ENCODE results near the gene KRTAP4-3. TPM values are rescaled to one million over a fixed set of nuclear protein-coding genes. Genes with fewer than 3 reads are reported as not detected.
"Not testable (repeated sequence)": the region's sequence is repeated elsewhere in the genome, so short reads cannot be mapped to it uniquely, and the experiment has no call there.

Gene KRTAP4-3
- total RNA-seq, 1 experiment from 2014 or later: not detected

DNA sequence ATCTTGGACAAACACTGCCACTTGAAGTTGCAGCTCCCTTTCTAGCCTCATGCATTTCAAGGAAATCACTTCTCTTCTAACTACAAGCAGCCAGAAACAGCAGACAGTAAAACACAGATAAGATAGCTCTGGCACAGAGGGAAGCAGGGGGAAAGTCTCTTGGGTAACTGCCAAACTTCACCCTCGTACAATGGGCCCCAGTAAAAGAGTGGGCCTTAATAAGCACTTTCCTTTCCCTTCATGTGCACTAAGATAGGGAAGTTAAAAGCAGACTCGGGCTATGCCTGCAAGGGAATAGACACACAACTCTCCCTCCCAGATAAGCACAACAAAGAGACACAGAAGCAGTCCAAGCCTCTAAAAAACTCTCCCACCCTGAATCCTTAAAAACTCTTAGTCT is 14.2 kb downstream of the KRTAP4-3 start:
- DNase-seq (ENCODE audit: low read depth): no peak

DNA sequence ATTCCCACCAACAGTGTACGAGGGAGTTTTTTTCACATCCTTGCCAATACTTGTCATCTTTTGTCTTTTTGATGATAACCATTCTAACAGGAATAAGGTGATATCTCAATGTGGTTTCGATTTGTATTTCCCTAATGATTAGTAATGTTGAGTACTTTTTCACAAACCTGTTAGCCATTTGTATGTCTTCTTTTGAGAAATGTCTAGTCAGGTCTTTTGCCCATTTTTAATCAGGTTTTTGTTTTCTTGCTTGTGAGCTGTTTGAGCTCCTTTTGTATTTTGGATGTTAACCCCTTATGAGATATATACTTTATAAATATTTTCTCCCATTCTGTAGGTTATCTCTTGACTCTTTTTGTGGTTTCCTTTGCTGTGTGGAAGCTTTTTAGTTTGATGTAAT is 16.5 kb downstream of the KRTAP4-3 start:
- no peak for DNase-seq (ENCODE audit: low read depth)

DNA sequence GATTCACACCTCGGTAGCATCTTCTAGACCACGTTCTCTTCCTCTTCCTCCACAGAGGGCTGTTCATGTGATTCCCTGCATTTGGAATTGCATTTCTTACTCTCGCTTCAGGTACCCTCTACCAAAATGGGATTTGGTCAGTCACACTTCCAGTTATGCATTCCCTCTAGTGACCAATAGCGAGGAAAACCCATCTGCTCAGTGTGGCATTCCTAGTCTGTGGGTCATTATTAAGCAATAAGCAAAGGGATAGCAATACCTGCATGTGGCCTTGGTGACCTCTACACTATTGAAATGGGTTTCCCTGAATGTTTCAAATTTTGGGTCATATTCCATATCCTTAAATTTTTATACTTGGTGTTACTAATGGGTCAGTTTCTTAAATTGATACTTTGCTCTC is 18.0 kb downstream of the KRTAP4-3 start:
- DNase-seq (ENCODE audit: low read depth): no peak

DNA sequence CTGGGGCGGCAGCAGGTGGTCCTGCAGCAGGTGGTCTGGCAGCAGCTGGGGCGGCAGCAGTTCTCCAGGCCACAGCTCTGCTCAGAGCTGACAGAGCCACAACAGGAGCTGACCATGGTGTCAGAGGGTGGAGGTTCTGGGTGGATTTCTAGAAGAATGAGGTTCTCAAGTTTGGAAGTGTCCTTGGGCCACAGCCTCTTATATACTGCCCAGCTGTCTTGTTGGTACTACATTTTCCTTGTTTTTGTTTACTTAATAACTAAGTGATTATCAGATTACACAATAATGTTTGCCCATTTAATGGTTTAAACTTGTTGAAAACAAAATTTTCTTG is 18.4 kb downstream of the KRTAP4-3 start, which contains the start of gene KRTAP4-5:
Gene KRTAP4-5, minus strand, starts transcription at position 174 of the 334 bp plus-strand sequence. Its CDS starts 58 bp downstream, at position 116.
- DNase-seq (ENCODE audit: low read depth): no peak

DNA sequence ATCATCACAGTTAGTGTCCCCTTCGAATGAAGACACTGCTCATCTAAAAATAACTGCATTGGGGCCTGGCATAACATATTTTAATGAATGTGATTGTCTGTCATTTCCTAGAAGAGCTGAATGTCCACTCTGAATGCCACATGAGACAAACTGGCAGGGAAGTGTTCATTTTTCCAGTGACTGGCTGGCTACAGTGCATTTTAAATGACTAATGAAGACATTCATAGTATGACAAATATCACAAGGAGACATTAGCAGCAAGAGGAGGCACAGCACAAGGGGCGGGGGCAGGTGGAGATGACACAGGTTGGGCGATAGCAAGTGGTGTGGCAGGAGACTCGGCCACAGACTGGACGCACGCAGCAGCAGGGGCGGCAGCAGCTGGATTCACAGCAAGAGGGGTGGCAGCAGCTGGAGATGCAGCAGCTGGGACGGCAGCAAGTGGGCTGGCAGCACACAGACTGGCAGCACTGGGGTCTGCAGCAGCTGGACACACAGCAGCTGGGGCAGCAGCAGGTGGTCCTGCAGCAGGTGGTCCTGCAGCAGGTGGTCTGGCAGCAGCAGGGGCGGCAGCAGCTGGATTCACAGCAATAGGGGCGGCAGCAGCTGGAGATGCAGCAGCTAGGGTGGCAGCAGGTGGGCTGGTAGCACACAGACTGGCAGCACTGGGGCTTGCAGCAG is 18.9 kb downstream of the KRTAP4-3 start:
- DNase-seq (ENCODE audit: low read depth): peak; percentile 10

DNA sequence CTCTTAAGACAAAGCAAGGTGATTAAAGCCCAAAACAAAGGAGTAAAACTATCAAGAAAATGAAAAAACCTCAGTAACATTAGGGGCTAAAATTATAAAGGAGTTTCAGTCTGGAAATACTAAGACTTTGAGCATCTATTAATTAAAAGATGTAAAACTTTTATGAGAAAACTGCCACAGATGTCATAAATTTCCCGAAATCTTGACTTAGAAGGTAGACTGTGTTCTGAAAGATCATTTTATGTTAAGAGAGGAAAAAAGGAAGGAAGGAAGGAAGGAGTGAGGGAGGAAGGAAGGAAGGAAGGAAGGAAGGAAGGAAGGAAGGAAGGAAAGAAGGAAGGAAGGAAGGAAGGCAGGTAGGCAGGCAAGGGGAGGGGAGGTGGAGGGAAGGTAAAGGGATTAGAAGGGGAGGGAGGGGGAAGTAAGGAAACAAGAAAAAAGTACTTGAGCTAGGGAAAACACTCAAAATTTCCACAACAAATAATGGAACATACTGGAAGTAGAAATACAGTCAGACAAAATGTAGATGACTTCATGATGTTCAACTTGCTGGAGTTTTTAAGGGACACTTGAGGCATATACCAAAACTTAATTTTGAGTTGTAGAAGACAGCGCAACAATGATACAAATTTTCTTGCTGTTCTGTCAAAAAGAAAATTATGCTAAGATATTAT is 20.4 kb downstream of the KRTAP4-3 start:
- no peak for DNase-seq (ENCODE audit: low read depth)

DNA sequence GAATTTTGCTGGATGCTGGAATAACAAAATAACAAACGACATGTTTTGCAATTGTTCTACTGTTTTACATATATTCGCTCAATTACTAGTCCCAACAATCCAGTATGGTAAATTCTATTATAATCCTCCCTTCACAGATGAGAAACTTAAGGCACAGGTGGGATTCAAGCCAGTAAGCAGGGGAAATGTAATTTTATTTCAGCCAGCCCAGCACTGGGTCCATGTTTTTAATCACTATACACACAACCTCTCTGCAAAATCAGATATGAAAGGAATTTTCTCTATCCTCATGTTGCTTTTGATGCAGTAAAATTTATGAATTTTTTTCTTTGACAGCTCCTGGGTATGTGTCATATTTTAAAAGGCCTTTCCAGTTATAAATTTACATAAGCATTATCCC is 22.8 kb downstream of the KRTAP4-3 start:
- DNase-seq (ENCODE audit: low read depth): no peak

DNA sequence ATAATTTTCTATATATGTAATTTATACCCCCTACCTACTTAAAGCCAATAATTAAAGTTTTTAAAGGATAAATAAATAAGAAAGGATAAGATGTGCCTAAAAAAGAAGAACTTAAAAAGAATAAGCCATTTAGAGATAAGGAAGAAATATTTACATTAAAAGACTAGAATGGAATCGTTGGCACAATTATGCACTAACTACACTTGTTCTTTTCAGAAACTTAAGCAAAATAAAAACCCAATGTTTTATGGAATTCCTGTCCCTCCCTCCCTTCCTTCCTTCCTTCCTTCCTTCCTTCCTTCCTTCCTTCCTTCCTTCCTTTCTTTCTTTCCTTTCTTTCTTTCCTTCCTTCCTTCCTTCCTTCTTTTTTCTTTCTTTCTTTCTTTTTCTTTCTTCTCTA is 23.2 kb downstream of the KRTAP4-3 start:
- no peak for DNase-seq (ENCODE audit: low read depth)

DNA sequence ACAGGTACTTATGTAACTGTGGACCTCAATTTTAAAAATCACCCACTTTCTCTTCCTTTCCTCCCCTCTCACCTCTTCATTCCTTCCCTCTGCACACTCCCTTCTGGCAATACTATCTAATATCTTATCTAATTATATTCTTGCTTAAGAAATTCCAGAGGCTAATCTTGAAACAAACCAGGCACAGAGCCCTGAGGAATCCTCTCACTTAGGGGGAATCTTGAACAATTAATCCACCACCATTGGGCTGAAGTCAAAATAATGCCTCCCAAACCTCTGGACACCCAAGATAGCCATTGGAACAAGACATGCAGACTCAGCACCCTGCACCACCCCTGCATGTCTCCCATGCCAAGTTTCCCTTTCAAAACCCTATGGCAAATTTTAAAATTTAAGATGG is 26.7 kb downstream of the KRTAP4-3 start:
- DNase-seq (ENCODE audit: low read depth): no peak

DNA sequence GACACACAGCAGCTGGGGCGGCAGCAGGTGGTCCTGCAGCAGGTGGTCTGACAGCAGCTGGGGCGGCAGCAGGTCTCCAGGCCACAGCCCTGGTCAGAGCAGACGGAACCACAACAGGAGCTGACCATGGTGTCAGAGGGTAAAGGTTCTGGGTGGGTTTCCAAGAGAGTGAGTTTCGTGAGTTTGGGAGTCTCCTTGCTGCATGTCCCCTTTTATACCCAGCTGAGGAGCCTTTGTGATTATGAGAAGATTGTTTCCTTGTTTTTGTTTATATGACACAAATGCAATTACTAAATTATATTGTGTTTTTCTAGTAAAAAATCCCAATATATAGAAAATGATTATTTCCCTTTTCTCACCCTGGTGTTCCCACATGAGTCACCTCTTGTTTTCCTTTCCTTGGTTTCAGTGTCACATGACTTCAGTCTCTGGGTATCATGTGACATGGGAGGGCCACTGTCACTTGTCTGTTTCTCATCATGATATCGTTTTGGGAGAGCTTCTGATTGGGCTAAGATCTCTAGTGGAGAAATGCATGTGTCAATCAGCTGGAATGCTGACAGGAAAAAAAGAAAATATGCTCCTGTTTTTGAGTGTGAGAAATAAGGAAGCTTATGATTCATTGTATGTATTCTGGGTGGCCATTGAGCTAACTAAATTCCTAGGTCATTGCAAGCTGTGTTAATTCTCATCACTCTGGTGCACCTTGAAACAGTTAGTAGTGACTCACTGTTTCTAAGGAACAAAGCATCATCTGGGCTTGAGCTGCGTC is 27.5 kb downstream of the KRTAP4-3 start, which contains the start of gene KRTAP4-6:
Gene KRTAP4-6, minus strand, starts transcription at position 185 of the 772 bp plus-strand sequence. Its CDS starts 57 bp downstream, at position 128.
- DNase-seq (ENCODE audit: low read depth): peak; percentile 61

DNA sequence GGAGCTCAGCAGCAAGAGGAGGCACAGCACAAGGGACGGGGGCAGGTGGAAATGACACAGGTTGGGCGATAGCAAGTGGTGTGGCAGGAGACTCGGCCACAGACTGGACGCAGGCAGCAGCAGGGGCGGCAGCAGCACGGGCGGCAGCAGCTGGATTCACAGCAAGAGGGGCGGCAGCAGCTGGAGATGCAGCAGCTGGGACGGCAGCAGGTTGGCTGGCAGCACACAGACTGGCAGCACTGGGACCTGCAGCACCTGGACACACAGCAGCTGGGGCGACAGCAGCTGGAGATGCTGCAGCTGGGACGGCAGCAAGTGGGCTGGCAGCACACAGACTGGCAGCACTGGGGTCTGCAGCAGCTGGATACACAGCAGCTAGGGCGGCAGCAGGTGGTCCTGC is 28.2 kb downstream of the KRTAP4-3 start:
- not testable (repeated sequence) for DNase-seq (ENCODE audit: low read depth)

DNA sequence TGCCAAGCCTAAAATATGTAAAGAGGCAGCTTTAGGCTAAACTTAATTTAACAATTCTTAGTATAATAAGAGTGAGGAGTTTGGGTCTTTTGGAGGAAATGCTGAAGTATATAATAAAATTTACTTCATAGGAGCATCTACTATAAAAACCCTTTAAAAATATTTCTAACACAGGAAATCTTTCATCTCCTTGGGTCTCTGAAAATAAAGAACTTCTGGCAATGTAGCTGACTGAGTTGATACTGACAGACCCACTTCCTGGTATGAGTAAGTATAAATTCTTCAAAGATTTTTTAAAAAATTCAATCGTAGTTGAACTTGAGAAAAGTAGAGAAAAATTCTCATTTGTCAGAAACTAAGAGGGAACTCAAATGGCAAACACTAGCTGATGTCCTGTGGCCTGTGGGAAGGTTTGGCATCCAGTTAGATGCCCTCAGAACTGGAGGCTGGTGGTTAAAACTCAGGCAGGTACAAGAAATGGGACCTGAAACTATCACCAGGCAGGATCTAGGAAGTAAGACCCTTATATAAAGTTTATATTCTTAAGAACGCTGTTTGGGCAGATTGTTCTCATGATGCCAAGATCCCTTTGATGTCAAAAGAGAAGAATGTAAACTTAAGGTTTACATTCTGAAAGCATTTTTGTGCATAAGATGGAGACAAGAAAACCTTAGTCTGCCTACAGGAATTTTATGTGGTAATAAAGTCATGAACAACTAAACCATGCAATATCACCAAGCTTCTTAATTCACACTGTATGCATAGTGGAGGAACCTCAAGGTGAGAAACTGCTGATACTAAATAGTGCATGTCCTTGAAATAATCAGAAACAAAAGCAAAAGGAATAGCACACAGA is 33.9 kb downstream of the KRTAP4-3 start:
- DNase-seq (ENCODE audit: low read depth): no peak

DNA sequence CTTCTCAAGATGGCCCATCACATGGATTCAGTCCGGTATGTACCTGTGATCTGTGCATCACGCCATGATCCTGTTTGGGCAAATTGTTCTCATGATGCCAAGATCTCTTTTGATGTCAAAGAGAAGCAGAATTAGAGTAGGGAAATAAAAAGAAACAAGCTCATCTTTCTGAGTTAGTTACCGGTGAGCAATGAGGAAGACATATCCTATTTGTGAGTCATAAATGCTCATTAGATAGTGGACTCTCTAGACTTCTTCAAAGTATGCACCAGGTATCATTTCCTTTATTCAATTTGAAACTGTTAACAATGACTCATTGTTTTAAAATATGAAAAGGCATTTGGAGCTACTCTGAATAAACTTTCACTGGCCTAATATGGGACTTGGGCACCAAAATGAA is 36.0 kb downstream of the KRTAP4-3 start:
- DNase-seq (ENCODE audit: low read depth): peak; percentile 37

DNA sequence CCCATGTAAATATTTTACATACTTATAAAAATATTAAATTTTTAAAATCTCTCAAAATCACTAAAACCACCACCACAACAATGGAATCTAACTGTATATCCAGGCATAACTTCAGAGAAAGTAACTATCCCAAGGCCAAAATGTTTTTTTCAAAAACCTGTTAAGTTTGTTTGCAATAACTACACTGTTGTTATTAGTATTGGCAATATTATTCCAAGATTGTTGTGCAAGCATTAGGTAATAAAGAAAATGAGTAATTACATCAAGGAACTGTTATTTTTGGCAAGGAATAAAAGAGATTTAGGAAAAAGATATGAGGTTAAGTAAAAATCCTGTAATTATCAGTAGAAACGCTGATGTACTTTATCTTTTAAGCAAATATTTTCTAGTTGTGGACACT is 40.6 kb downstream of the KRTAP4-3 start:
- DNase-seq (ENCODE audit: low read depth): no peak

DNA sequence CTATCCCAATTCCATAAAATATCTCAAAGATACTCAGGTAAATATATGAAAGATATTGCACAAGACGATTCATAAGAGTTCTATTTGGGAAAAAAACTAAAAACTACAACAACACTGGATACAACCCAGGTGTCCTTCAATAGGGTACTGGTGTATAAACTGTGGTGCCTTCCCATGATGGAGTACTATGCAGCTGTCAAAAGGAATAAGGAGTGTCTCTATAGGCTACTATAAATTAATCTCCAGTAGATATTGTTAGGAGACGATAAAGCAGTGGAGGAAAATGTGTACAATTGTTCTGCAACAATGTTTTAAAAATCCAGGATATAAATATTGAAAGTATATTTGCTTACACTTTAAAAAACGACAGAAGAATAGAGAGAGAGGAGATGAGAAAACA is 41.6 kb downstream of the KRTAP4-3 start:
- DNase-seq (ENCODE audit: low read depth): no peak

DNA sequence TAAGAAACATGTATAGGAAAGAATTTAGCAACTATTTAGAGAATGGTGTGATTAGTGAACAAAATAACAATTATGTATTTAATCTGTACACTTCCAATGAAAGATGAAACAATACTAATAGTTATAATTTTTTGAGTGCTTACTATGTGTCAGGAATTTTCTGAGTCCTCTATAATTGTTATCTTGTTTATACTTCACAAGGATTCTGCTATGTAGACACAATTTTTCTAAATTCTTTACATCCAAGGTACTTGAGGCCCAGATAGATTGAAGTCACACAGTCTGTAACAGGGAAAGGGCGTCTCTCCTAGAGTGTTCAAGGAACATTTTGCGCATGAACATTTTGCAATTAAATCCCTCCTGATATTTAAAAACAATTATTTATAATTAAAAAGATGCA is 43.0 kb downstream of the KRTAP4-3 start:
- DNase-seq (ENCODE audit: low read depth): no peak

DNA sequence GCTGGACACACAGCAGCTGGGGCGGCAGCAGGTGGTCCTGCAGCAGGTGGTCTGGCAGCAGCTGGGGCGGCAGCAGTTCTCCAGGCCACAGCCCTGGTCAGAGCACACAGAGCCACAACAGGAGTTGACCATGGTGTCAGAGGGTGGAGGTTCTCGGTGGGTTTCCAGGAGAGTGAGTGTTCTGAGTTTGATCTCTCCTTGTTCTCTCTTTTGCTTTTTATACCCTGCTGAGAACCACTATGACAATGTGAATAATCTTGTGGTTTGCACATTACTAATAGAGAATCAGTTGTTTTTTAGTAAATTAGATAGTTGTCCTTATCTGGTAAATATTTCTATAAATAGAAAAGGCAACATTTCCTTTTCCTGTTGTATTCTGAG is 44.0 kb downstream of the KRTAP4-3 start, which contains the start of gene KRTAP4-12:
Gene KRTAP4-12, minus strand, starts transcription at position 192 of the 381 bp plus-strand sequence. Its CDS starts 60 bp downstream, at position 132.
- DNase-seq (ENCODE audit: low read depth): peak; percentile 3

DNA sequence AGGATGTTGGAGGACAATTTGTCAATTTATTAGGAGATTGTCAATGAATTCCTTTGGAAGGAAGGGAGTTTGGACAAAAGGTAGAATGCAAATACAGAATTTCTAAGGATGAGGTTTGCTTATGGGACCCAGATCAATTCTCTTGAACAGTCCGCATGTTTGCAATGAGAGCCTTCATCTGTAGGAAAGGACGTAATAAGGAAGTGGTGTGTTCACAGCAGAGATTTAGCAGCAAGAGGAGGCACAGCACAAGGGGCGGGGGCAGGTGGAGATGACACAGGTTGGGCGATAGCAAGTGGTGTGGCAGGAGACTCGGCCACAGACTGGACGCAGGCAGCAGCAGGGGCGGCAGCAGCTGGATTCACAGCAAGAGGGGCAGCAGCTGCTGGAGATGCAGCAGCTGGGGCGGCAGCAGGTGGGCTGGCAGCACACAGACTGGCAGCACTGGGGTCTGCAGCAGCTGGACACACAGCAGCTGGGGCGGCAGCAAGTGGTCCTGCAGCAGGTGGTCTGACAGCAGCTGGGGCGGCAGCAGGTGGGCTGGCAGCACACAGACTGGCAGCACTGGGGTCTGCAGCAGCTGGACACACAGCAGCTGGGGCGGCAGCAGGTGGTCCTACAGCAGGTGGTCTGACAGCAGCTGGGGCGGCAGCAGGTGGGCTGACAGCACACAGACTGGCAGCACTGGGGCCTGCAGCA is 44.6 kb downstream of the KRTAP4-3 start:
- not testable (repeated sequence) for DNase-seq (ENCODE audit: low read depth)

DNA sequence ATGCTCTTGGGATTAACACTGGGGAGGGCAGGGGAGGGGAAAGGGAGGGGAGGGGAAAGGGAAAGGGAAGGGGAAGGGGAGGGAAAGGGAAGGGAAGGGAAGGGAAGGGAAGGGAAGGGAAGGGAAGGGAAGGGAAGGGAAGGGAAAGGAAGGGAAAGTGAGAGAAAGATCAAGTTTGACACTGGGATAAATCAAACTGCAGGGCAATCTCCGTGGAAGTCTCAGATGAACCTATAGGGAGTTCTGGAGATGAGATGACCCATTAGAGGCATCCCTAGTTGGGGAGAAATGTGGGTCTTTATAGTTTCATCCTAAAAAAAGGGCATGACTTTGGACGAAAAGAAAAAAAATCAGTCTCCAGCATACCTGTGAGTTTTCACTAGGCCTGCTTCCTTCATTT is 46.3 kb downstream of the KRTAP4-3 start:
- no peak for DNase-seq (ENCODE audit: low read depth)

All from LHCN-M2 (cell line).